HepG2 (cell line): Measurements from ENCODE around the gene CDK17. TPM values are rescaled to one million over a fixed set of nuclear protein-coding genes. Genes with fewer than 3 reads are reported as not detected.
"Not testable (repeated sequence)": the region's sequence is repeated elsewhere in the genome, so short reads cannot be mapped to it uniquely, and the experiment has no call there.

Experiments used
- ATAC-seq: fragments of 200-7000 bp; cut with Tn5 transposase; 3 replicates; pipeline ENCODE4 v1.9.1; 2020; ENCODE audit warnings: mild to moderate bottlenecking, moderate library complexity
- BruUV-seq: library from RNA; stranded (reverse); fragments of 400-500 nt; replicated peaks from 2 replicates; lab custom pipeline; 2021; lab: Mats Ljungman, UMichigan
- CTCF ChIA-PET: fragments of 300-600 bp; formaldehyde crosslinking; extraction: SDS; loops from one replicate; lab custom pipeline; 2021; ENCODE audit warnings: low total read pairs, inconsistent platforms, low intra/inter-chr PET ratio; lab: Yijun Ruan, JAX
- POLR2A ChIA-PET: fragments of 350-600 bp; sonication (Branson Sonifier 250); formaldehyde crosslinking; loops from one replicate; lab custom pipeline; 2020; ENCODE audit warnings: antibody characterized with exemption, inconsistent platforms; lab: Yijun Ruan, JAX
- DNase-seq: peaks from one replicate; pipeline ENCODE4 v3.0.0-alpha.2; 2015; ENCODE audit warnings: low spot score
- FAIRE-seq: peaks from 3 replicates; lab custom pipeline; 2011; peaks lifted over from hg19 to GRCh38; lab: Jason Lieb, UNC
- H2AFZ ChIP-seq: one replicate; pipeline ENCODE4 v1.6.1; 2011; ENCODE audit warnings: low read length, inconsistent platforms
- H3K27ac ChIP-seq: fragments of 300-600 bp; 3 replicates; pipeline ENCODE4 v1.8.0; 2011; ENCODE audit warnings: mixed run types, mild to moderate bottlenecking, mixed read lengths, low read length, inconsistent platforms; ENCODE audit not compliant: insufficient read depth; ENCODE audit errors: extremely low read length
- H3K27me3 ChIP-seq, 2 experiments: fragments of 200-600 bp in 1 of 2; 2 replicates in 1 of 2; 3 replicates in 1 of 2; pipeline versions ENCODE4 v1.6.0 to v1.8.0; 2011; ENCODE audit warnings: low read length in 2 of 2, mild to moderate bottlenecking in 2 of 2, moderate library complexity in 2 of 2, inconsistent platforms in 1 of 2; ENCODE audit not compliant: insufficient read depth in 2 of 2, control insufficient read depth in 1 of 2
- H3K36me3 ChIP-seq, 2 experiments: fragments of 200-600 bp in 1 of 2; replicated peaks in 1 of 2; 2 replicates in 1 of 2; 3 replicates in 1 of 2; pipeline versions ENCODE4 v1.5.1 to v1.8.0; 2011; ENCODE audit warnings: low read length in 2 of 2, inconsistent platforms in 1 of 2; ENCODE audit not compliant: insufficient read depth in 2 of 2, control insufficient read depth in 1 of 2
- H3K4me1 ChIP-seq: 2 replicates; pipeline ENCODE4 v1.5.1; 2012; ENCODE audit warnings: low read length, inconsistent platforms; ENCODE audit not compliant: insufficient read depth
- H3K4me2 ChIP-seq: 2 replicates; pipeline ENCODE4 v1.6.0; 2011; ENCODE audit warnings: low read depth, low read length, inconsistent platforms
- H3K4me3 ChIP-seq, 3 experiments: fragments of 200-600 bp in 1 of 3; sonication (generic), shearing (Covaris generic) in 1 of 3; replicated peaks in 1 of 3; 2 replicates each; pipeline ENCODE4 v1.5.1; 2011 to 2016; ENCODE audit warnings: low read length in 3 of 3, inconsistent platforms in 2 of 3, low read depth in 2 of 3, mild to moderate bottlenecking in 2 of 3, control low read depth in 1 of 3, mixed read lengths in 1 of 3; ENCODE audit not compliant: insufficient read depth in 1 of 3
- H3K79me2 ChIP-seq: one replicate; pipeline ENCODE4 v1.6.1; 2011; ENCODE audit warnings: low read length, inconsistent platforms; ENCODE audit not compliant: insufficient read depth
- H3K9ac ChIP-seq: 2 replicates; pipeline ENCODE4 v1.6.0; 2011; ENCODE audit warnings: mild to moderate bottlenecking, low read depth, low read length, inconsistent platforms; ENCODE audit not compliant: insufficient read depth
- H3K9me3 ChIP-seq: 2 replicates; pipeline ENCODE4 v1.5.1; 2012; ENCODE audit warnings: mild to moderate bottlenecking, low read length
- H4K20me1 ChIP-seq: 2 replicates; pipeline ENCODE4 v1.6.0; 2011; ENCODE audit warnings: inconsistent platforms, mild to moderate bottlenecking, low read length, moderate library complexity; ENCODE audit not compliant: insufficient read depth
- GATAD1 ChIP-seq: IDR thresholded peaks from 2 replicates; pipeline ENCODE4 v1.6.1; 2016; ENCODE audit warnings: missing genetic modification reagents, missing compliant biosample characterization
- MYNN ChIP-seq: sonication (generic); formaldehyde crosslinking; IDR thresholded peaks from 2 replicates; pipeline ENCODE4 v1.4.0; 2020; ENCODE audit warnings: mild to moderate bottlenecking, low read depth, missing genetic modification reagents
- ZKSCAN8 ChIP-seq: IDR thresholded peaks from 2 replicates; pipeline ENCODE4 v1.6.1; 2016; ENCODE audit warnings: borderline replicate concordance, missing genetic modification reagents, missing compliant biosample characterization
- WGBS: methylation state at CpG from one replicate; pipeline ENCODE4 v1.1.6; 2017; ENCODE audit warnings: low lambda C conversion rate; 5-methylcytosine and 5-hydroxymethylcytosine counted together
- in situ Hi-C: cut with HindIII; loops from 2 replicates; pipeline ENCODE4 v1.10.0; 2017; ENCODE audit warnings: low pct_unique_long_range_greater_than_20kb; ENCODE audit not compliant: extremely low pct_ligation_motif_present
- intact Hi-C: fragments of 100-400 bp; cut with micrococcal nuclease; formaldehyde crosslinking; loops from one replicate; pipeline ENCODE4 v1.10.0; 2022; ENCODE audit not compliant: unreplicated experiment
- polyA plus RNA-seq, 8 experiments: library from polyadenylated mRNA; depleted of rRNA in 3 of 8; stranded (reverse) in 7 of 8; unstranded in 1 of 8; fragments of >200 nt; fragmentation: Illumina TruSeq in 4 of 8; extraction: Trizol in 4 of 8; gene quantifications; 2 replicates each; pipeline versions ENCODE4 v1.2.1 to v1.2.3, GENCODE V29; 2011 to 2016; ENCODE audit warnings: low read depth in 4 of 8, missing spikeins in 1 of 8, mixed read lengths in 1 of 8; ENCODE audit not compliant: insufficient read depth in 1 of 8
- total RNA-seq, 5 experiments: library from RNA; depleted of rRNA; stranded (reverse); fragments of >200 nt; fragmentation: Illumina TruSeq; extraction: Trizol; gene quantifications; 2 replicates each; pipeline ENCODE4 v1.2.3, GENCODE V29; 2016; ENCODE audit warnings: low read depth in 1 of 5

Gene CDK17
- total and polyA plus RNA-seq, 2 of the 13 experiments (the other 11 are each of a cell fraction or from before 2014, with no cell fraction given), result 9.9 to 22.3 TPM

- Histone ChIP-seq H4K20me1 (no peaks in the 10 kb centered on the region), H3K4me3 (no peak overlapping the region), H2AFZ (no peak overlapping the region), H3K4me2 (no peak overlapping the region), H3K9me3 (peaks cover 11% of the 10 kb centered on the region; the same call in 1 of the 2 replicates), H3K9ac (no peak overlapping the region), H3K36me3 (no peaks in the 10 kb centered on the region), H3K79me2 (peaks cover 50% of the 10 kb centered on the region), H3K27ac (no peak overlapping the region), H3K4me1 (peaks cover 27% of the 10 kb centered on the region), H3K27me3 (no peaks in the 10 kb centered on the region)
- ChIA-PET CTCF (no interaction called here), POLR2A (no interaction called here)
- ATAC-seq, result no peak
- 100% methylated on average over 2 of the region's 3 CpGs for WGBS
- in situ Hi-C loops, result no loop called here
- no TSS peak for BruUV-seq
- no peak for DNase-seq
- intact Hi-C loops, result no loop called here
- TF ChIP-seq MYNN (no peak), ZKSCAN8 (CRISPR knock-in tag) (no peak), GATAD1 (no peak)
- no peak for FAIRE-seq
These were observed 56.8 kb downstream of the CDK17 start for GRCh38 chr12:96343347-96343954.

GRCh38 chr12:96339666-96340065 is 60.6 kb downstream of the CDK17 start:
- H3K36me3 ChIP-seq, H2AFZ ChIP-seq, H4K20me1 ChIP-seq, CTCF ChIA-PET, FAIRE-seq, BruUV-seq, H3K4me2 ChIP-seq, H3K4me3 ChIP-seq, H3K9ac ChIP-seq, ATAC-seq, H3K27me3 ChIP-seq, POLR2A ChIA-PET, DNase-seq, in situ Hi-C loops: not testable (repeated sequence)
- H3K9me3 ChIP-seq, result peaks cover 12% of the 10 kb centered on the region; the same call in 1 of the 2 replicates
- H3K4me1 ChIP-seq, result peaks cover 42% of the 10 kb centered on the region
- H3K79me2 ChIP-seq, result peaks cover 53% of the 10 kb centered on the region
- intact Hi-C loops, result loop anchor here (5.0 kb wide), 1 partner anchor 58 kb away; no protein-coding TSS in a partner anchor
- peak overlapping the region; percentile 68 for H3K27ac ChIP-seq
- 80% methylated on average over 5 of the region's 5 CpGs for WGBS
